GM12891 (cell line): ENCODE data around the gene MRTFB.

Source experiments
- DNase-seq: peaks from one replicate; pipeline ENCODE4 v3.0.0; 2011; ENCODE audit warnings: low spot score; ENCODE audit not compliant: insufficient read length
- FAIRE-seq: peaks from 2 replicates; lab custom pipeline; 2011; peaks lifted over from hg19 to GRCh38; lab: Jason Lieb, UNC
- PAX5 ChIP-seq: IDR thresholded peaks from 2 replicates; pipeline ENCODE4 v1.6.1; 2011; ENCODE audit warnings: low read length, moderate library complexity, mild to moderate bottlenecking; ENCODE audit not compliant: insufficient read depth, severe bottlenecking
- POLR2A ChIP-seq: IDR thresholded peaks from 2 replicates; pipeline ENCODE4 v1.6.1; 2011; ENCODE audit warnings: low read depth, low read length, control low read depth
- POLR2AphosphoS5 ChIP-seq: IDR thresholded peaks from 2 replicates; pipeline ENCODE4 v1.6.1; 2011; ENCODE audit warnings: low read depth, low read length, control low read depth
- POU2F2 ChIP-seq: IDR thresholded peaks from 2 replicates; pipeline ENCODE4 v1.6.1; 2011; ENCODE audit warnings: low read depth, mild to moderate bottlenecking, control low read depth, low read length, moderate library complexity
- SPI1 ChIP-seq: IDR thresholded peaks from 2 replicates; pipeline ENCODE4 v1.6.1; 2011; ENCODE audit warnings: low read depth, low read length, control low read depth
- TAF1 ChIP-seq: IDR thresholded peaks from 2 replicates; pipeline ENCODE4 v1.6.1; 2011; ENCODE audit warnings: low read depth, low read length, control low read depth

MRTFB gene

GRCh38 chr16:14205666-14206065 is 134.5 kb downstream of the MRTFB start:
- TF ChIP-seq POU2F2 (no peak), POLR2AphosphoS5 (no peak), TAF1 (no peak), POLR2A (no peak), PAX5 (no peak), SPI1 (no peak)
- DNase-seq (no peak), FAIRE-seq (no peak)

GRCh38 chr16:14211856-14212543 is 140.9 kb downstream of the MRTFB start:
- FAIRE-seq, result no peak
- TF ChIP-seq POLR2A (no peak), TAF1 (no peak), POU2F2 (no peak), PAX5 (no peak), POLR2AphosphoS5 (no peak), SPI1 (no peak)

GRCh38 chr16:14215941-14216340 is 144.8 kb downstream of the MRTFB start:
- no peak for DNase-seq
- FAIRE-seq, result no peak
- TF ChIP-seq TAF1 (no peak), SPI1 (no peak), PAX5 (no peak), POU2F2 (no peak)

More at GRCh38 chr16:14211856-14212543, 140.9 kb downstream of the MRTFB start:
- DNase-seq, result no peak

DNA sequence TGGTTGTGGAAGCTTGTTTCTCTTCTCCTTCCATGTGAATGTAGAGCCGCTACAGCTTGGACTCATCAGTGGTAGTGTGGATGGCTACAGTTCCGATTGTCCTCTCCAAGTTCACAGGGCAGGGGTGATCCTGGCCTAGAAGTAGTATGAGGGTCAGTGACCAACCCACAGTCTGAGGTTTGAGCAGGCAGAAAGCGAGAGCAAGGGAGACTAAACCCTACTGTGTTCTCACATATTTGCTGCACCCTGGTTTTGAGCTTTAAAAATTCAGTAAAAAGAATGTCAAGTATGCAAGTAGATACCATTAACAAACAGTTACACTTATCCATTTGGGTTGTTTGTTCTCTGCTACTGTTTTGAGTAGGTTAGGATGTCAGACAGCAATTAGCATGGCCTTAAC is 148.9 kb downstream of the MRTFB start:
- no peak for DNase-seq
- TF ChIP-seq TAF1, result no peak
- no peak for TF ChIP-seq POLR2AphosphoS5
- TF ChIP-seq POLR2A, result no peak
- no peak for TF ChIP-seq SPI1
- FAIRE-seq, result no peak

DNA sequence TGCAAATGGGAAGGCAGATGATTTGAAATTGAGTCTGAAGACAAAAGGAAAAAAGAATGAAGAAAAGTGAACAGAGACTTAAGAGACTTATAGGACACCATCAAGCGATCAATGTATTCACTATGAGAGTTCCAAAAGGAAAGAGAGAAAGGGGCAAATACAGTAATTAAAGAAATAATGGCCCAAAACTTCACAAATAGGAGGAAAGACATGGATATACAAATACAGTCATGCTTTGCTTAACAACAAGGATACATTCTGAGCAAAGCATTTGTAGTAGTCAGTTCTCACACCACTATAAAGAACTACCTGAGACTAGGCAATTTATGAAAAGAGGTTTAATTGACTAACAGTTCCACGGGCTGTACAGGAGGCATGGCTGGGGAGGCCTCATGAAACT is 152.5 kb downstream of the MRTFB start:
- TF ChIP-seq POLR2AphosphoS5, result no peak
- DNase-seq, result no peak
- FAIRE-seq, result no peak

GRCh38 chr16:14225457-14225856 is 154.3 kb downstream of the MRTFB start:
- FAIRE-seq (no peak), DNase-seq (no peak)
- no peak for TF ChIP-seq PAX5

DNA sequence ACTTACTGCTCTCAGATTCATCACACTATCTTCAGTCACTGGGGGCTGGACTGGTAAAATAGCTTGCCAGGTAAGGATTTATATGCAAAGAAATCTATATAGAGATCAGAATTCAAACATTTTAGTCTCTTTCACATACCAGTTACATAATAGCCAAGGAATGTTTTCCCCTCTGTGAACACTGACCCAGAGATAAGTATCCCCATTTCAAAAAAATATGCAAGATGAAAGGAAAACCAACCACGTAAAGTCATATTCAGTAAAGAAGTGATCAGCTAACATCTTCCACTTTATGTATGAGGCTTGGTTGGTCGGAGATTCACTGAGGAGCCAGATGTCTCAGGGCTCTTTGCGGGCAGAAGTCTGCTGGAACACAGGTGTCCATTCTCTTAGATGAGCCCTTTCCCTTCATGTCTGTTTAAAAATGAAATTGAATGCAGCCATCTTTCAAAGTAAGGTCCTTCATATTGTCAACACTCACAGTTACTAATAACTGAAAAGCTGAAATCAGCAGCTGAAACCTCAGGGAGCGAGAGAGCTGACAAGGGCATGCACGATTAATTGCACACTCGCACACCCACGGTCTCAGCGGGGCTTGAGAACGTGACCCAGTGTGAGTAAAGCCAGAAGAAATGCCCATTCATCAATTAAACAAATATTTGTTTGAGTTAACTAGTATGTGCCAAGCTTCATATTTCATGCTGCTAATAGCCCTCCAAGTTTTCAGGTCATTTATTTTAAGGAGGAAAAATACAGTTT is 161.2 kb downstream of the MRTFB start:
- no peak for DNase-seq
- TF ChIP-seq SPI1 (no peak), TAF1 (no peak)
- FAIRE-seq, result no peak

DNA sequence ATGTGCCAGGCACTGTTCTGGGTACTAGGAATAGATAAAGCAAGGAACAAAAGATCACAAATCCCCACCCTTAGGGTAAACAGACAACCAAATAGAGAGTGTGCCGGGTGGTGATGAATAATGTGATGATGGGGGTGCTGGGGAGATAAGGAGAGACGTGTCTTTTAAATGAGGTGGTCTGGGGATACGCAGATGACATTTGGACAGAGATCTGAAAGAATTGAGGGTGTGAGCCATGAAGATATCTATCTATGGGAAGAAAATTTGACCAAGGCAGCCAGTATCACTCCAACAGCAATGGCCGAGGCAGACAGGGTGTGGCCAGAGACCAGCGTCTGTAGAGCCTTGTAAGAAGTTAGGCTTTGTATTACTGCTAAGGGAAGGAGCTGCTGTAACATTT is 165.3 kb downstream of the MRTFB start:
- no peak for DNase-seq
- TF ChIP-seq POU2F2 (no peak), POLR2AphosphoS5 (no peak), SPI1 (no peak), PAX5 (no peak), TAF1 (no peak), POLR2A (no peak)
- FAIRE-seq, result no peak

GRCh38 chr16:14238756-14239155 is 167.6 kb downstream of the MRTFB start:
- TF ChIP-seq TAF1, result no peak
- no peak for TF ChIP-seq SPI1
- no peak for TF ChIP-seq POU2F2
- TF ChIP-seq POLR2A, result no peak
- TF ChIP-seq PAX5, result no peak
- no peak for TF ChIP-seq POLR2AphosphoS5
- no peak for DNase-seq
- FAIRE-seq, result no peak

- DNase-seq, result no peak
- TF ChIP-seq PAX5 (no peak), SPI1 (no peak), TAF1 (no peak), POLR2AphosphoS5 (no peak)
- no peak for FAIRE-seq
These were observed 168.7 kb downstream of the MRTFB start for GRCh38 chr16:14239791-14240190.

- DNase-seq (no peak), FAIRE-seq (no peak)
- no peak for TF ChIP-seq PAX5
- no peak for TF ChIP-seq POU2F2
- TF ChIP-seq POLR2AphosphoS5, result no peak
- no peak for TF ChIP-seq SPI1
- TF ChIP-seq TAF1, result no peak
- TF ChIP-seq POLR2A, result no peak
These were observed 169.2 kb downstream of the MRTFB start for GRCh38 chr16:14240219-14240843.
